B cell (primary cell): ENCODE results near the gene PIM3. TPM values are rescaled to one million over a fixed set of nuclear protein-coding genes. Genes with fewer than 3 reads are reported as not detected.

ENCODE experiments used
- ATAC-seq: fragments of 200-7000 bp; cut with Tn5 transposase; one replicate; pipeline ENCODE4 v1.10.0; 2021; ENCODE audit warnings: low read depth, mild to moderate bottlenecking, moderate number of reproducible peaks, moderate library complexity
- CTCF ChIA-PET: fragments of 350-600 bp; sonication (Branson Sonifier 250); formaldehyde crosslinking; loops from one replicate; lab custom pipeline; 2021; ENCODE audit warnings: antibody characterized with exemption, inconsistent platforms; lab: Charles Lee
- POLR2A ChIA-PET: fragments of 350-600 bp; sonication (Branson Sonifier 250); formaldehyde crosslinking; loops from one replicate; lab custom pipeline; 2021; ENCODE audit warnings: antibody characterized with exemption; lab: Charles Lee
- DNase-seq: peaks from one replicate; pipeline ENCODE4 v3.0.0; 2013
- H2AFZ ChIP-seq: 2 replicates; pipeline ENCODE4 v1.6.1; 2012; ENCODE audit warnings: mild to moderate bottlenecking, low read depth, low read length; ENCODE audit not compliant: insufficient read depth, poor library complexity, severe bottlenecking
- H3K27ac ChIP-seq, 2 donors: 1 replicate in 1 of 2; 2 replicates in 1 of 2; pipeline ENCODE4 v1.5.1; 2012 to 2013; ENCODE audit warnings: low read length in 2 of 2, mild to moderate bottlenecking in 2 of 2, moderate library complexity in 1 of 2
- H3K27me3 ChIP-seq, 4 experiments: fragments of 200-600 bp in 1 of 4; sonication (generic) in 1 of 4; replicated peaks in 1 of 4; 1 replicate in 2 of 4; 2 replicates in 2 of 4; pipeline versions ENCODE4 v1.6.1 to v1.7.0; 2013 to 2016; ENCODE audit warnings: low read length in 3 of 4, mild to moderate bottlenecking in 2 of 4, mixed read lengths in 1 of 4, moderate library complexity in 1 of 4; ENCODE audit not compliant: insufficient read depth in 4 of 4, control insufficient read depth in 3 of 4; ENCODE audit errors: control extremely low read depth in 1 of 4
- H3K36me3 ChIP-seq, 2 experiments: replicated peaks in 1 of 2; 1 replicate in 1 of 2; 2 replicates in 1 of 2; pipeline versions ENCODE4 v1.6.1 to v1.7.1; 2013; ENCODE audit warnings: low read length in 1 of 2; ENCODE audit not compliant: insufficient read depth in 2 of 2, control insufficient read depth in 1 of 2; ENCODE audit errors: control extremely low read depth in 1 of 2, extremely low read depth in 1 of 2
- H3K4me1 ChIP-seq, 2 donors: fragments of 200-600 bp in 1 of 2; sonication (generic) in 1 of 2; 1 replicate in 1 of 2; 2 replicates in 1 of 2; pipeline versions ENCODE4 v1.5.1 to v1.6.1; 2013 to 2017; ENCODE audit warnings: low read length in 2 of 2; ENCODE audit not compliant: control insufficient read depth in 2 of 2, insufficient read depth in 2 of 2
- H3K4me2 ChIP-seq: replicated peaks from 2 replicates; pipeline ENCODE3; 2012; ENCODE audit warnings: mild to moderate bottlenecking, low read depth, low read length; ENCODE audit not compliant: poor library complexity, severe bottlenecking
- H3K4me3 ChIP-seq, 5 experiments: fragments of 200-600 bp in 1 of 5; sonication (generic) in 1 of 5; 1 replicate in 3 of 5; 2 replicates in 2 of 5; pipeline versions ENCODE4 v1.5.1 to v1.7.0; 2011 to 2016; ENCODE audit warnings: low read length in 4 of 5, mild to moderate bottlenecking in 4 of 5, low read depth in 2 of 5, control low read depth in 1 of 5, moderate library complexity in 1 of 5; ENCODE audit not compliant: insufficient read depth in 1 of 5; ENCODE audit errors: control extremely low read depth in 1 of 5, extremely low read depth in 1 of 5
- H3K79me2 ChIP-seq: fragments of 200-600 bp; sonication (generic); one replicate; pipeline ENCODE4 v1.6.0; 2016; ENCODE audit warnings: low read length; ENCODE audit not compliant: control insufficient read depth, insufficient read depth
- H3K9ac ChIP-seq: fragments of 200-600 bp; sonication (generic); 2 replicates; pipeline ENCODE4 v1.6.1; 2017; ENCODE audit warnings: mild to moderate bottlenecking, low read length, moderate library complexity
- H3K9me3 ChIP-seq, 3 donors: one replicate each; pipeline versions ENCODE4 v1.6.1 to v1.7.1; 2013; ENCODE audit warnings: low read length in 2 of 3; ENCODE audit not compliant: control insufficient read depth in 2 of 3, insufficient read depth in 1 of 3; ENCODE audit errors: control extremely low read depth in 1 of 3
- H4K20me1 ChIP-seq: 2 replicates; pipeline ENCODE4 v1.6.0; 2012; ENCODE audit warnings: mild to moderate bottlenecking, low read length; ENCODE audit not compliant: insufficient read depth, control insufficient read depth, poor library complexity, severe bottlenecking
- H3K27ac Mint-ChIP-seq: one replicate; pipeline ENCODE4 v1.8.0; 2021; ENCODE audit warnings: mixed read lengths
- H3K27me3 Mint-ChIP-seq: one replicate; pipeline ENCODE4 v1.8.0; 2021; ENCODE audit warnings: mixed read lengths
- H3K4me1 Mint-ChIP-seq: one replicate; pipeline ENCODE4 v1.8.0; 2021; ENCODE audit warnings: mixed read lengths
- H3K4me3 Mint-ChIP-seq: one replicate; pipeline ENCODE4 v1.8.0; 2021; ENCODE audit warnings: mixed read lengths
- H3K9me3 Mint-ChIP-seq: one replicate; pipeline ENCODE4 v1.8.0; 2022; ENCODE audit warnings: mixed read lengths; ENCODE audit not compliant: insufficient read depth
- CTCF ChIP-seq: fragments of 200-600 bp; IDR thresholded peaks from one replicate; pipeline ENCODE4 v1.8.0; 2022; ENCODE audit warnings: antibody characterized with exemption, mild to moderate bottlenecking
- EZH2 ChIP-seq: IDR thresholded peaks from 2 replicates; pipeline ENCODE4 v1.6.1; 2012; ENCODE audit warnings: borderline replicate concordance, low read depth, mild to moderate bottlenecking, moderate library complexity, low read length; ENCODE audit not compliant: insufficient read depth, poor library complexity, severe bottlenecking
- WGBS: methylation state at CpG from one replicate; pipeline ENCODE4 v1.1.5; 2013; ENCODE audit warnings: missing lambda C conversion rate; ENCODE audit not compliant: insufficient coverage; 5-methylcytosine and 5-hydroxymethylcytosine counted together
- intact Hi-C: fragments of 100-400 bp; cut with micrococcal nuclease; formaldehyde crosslinking; loops from one replicate; pipeline ENCODE4 v1.10.0; 2022
- polyA plus RNA-seq: library from polyadenylated mRNA; depleted of rRNA; stranded (reverse); fragments of >200 nt; gene quantifications from 2 replicates; pipeline ENCODE4 v1.2.3, GENCODE V29; 2012
- total RNA-seq, 2 donors: library from RNA; stranded (reverse); fragments of 120-200 nt in 1 of 2; gene quantifications; 1 replicate in 1 of 2; 2 replicates in 1 of 2; pipeline versions ENCODE4 v1.2.3 to v1.2.4, GENCODE V29; 2013 to 2022

Gene PIM3
- total and polyA plus RNA-seq, 2 donors (not counting 1 experiment from before 2014, with no cell fraction given) = 74.6 to 128 TPM

GRCh38 chr22:49999063-49999945 lies 38.7 kb downstream of the PIM3 start:
- Mint-ChIP-seq H3K27ac (peak overlapping the region; percentile 26), H3K4me1 (peaks cover 20% of the 10 kb centered on the region), H3K27me3 (peaks cover 24% of the 10 kb centered on the region), H3K9me3 (no peaks in the 10 kb centered on the region), H3K4me3 (peak overlapping the region; percentile 61)
- peak; percentile 40 for DNase-seq
- Histone ChIP-seq H2AFZ (no peak overlapping the region), H3K27ac (no peak overlapping the region), H3K4me2 (peak overlapping the region; percentile 43), H3K4me3 (no peak overlapping the region), H3K4me1 (peaks cover 8 to 14% of the 10 kb centered on the region in 2 donors), H3K9ac (no peak overlapping the region), H3K36me3 (no peaks in the 10 kb centered on the region), H4K20me1 (no peaks in the 10 kb centered on the region), H3K79me2 (no peaks in the 10 kb centered on the region), H3K27me3 (peaks cover 0 to 20% (median 6%) of the 10 kb centered on the region in 4 experiments), H3K9me3 (peaks cover 0 to 3% (median 0%) of the 10 kb centered on the region in 3 donors)
- peak; percentile 62 for ATAC-seq
- 32% methylated on average over 40 of the region's 70 CpGs for WGBS
- TF ChIP-seq CTCF (no peak), EZH2 (no peak)
- ChIA-PET CTCF (no interaction called here), POLR2A (no interaction called here)
- intact Hi-C loops = no loop called here
